WI38 (cell line): ENCODE data around the gene MEIS2.

Experiments
- H3K4me3 ChIP-seq: 2 replicates; pipeline ENCODE4 v1.5.1; 2011; ENCODE audit warnings: low read depth, mild to moderate bottlenecking, control low read depth, low read length
- CTCF ChIP-seq: IDR thresholded peaks from 2 replicates; pipeline ENCODE4 v1.5.1; 2012; ENCODE audit warnings: low read depth, mild to moderate bottlenecking, control low read depth, low read length

The MEIS2 gene

DNA sequence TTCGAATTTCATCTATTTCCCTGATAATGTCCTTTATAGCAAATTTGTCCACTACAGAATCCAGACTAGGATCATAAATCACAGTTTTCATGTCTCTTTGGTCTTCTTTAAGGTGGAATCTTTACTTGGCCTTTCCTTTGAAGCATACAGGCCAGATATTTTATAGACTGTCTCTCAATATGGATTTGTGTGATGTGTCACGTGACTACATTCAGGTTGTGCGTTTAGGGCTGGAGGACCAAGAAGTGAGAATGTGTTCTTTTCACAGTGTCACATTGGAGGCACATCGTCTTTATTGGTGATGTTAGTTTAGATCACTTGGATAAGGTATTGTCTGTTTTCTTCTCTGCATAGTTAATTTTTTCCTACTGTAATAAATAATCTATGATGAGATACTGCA lies 232.9 kb downstream of the MEIS2 start:
- TF ChIP-seq CTCF: no peak
- no peak overlapping the region for H3K4me3 ChIP-seq

DNA sequence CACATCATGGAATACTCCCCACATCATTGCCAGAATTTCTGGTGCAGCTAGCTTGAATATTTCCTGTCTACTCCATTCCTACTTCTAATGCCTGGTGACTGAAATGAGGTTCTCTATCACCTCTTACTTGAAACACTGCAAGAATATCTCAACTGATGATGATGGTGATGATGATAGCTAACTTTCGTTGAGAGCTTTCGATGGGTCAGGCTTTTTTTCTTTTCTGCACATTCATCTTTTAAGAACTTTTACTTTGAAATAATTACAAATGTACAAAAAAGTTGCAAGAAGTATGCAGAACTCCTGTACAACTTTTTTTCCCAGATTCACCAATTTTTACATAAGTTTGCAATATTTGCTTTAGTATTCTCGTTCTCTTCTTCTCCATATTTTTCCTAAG lies 233.5 kb downstream of the MEIS2 start:
- no peak overlapping the region for H3K4me3 ChIP-seq
- no peak for TF ChIP-seq CTCF

GRCh38 chr15:36863570-36863969 lies 236.8 kb downstream of the MEIS2 start:
- H3K4me3 ChIP-seq: no peak overlapping the region
- TF ChIP-seq CTCF: no peak

GRCh38 chr15:36860792-36861191 lies 239.6 kb downstream of the MEIS2 start:
- TF ChIP-seq CTCF: no peak
- no peak overlapping the region for H3K4me3 ChIP-seq

- no peak for TF ChIP-seq CTCF
- H3K4me3 ChIP-seq: no peak overlapping the region
Observed at GRCh38 chr15:36858423-36858822, 241.9 kb downstream of the MEIS2 start.

DNA sequence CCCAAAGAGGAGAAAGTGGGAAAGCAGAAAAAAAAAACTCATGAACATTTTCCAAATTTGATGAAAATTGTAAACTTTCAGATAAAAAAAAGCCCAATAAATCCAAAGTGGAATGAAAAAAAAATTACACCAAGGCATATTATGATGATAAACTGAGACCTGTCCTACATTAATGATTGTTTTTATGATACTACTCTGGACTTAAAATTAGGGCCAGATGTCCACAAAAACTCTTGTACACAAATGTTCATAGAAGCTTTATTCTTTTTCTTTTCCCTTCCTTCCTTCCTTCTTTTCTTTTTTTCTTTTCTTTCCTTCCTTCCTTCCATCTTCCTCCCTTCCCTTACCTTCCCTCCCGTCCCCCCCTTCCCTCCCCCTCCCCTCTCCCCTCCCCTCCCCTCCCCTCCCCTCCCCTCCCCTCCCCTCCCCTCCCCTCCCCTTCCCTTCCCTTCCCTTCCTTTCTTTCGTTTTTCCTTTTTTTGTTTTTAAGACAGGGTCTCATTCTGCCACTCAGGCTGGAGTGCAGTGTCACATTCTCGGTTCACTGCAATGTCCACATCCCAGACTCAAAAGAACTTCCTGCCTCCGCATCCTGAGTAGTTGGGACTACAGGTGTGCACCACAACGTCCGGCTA lies 243.9 kb downstream of the MEIS2 start:
- TF ChIP-seq CTCF: no peak
- no peak overlapping the region for H3K4me3 ChIP-seq

GRCh38 chr15:36850864-36851263 lies 249.5 kb downstream of the MEIS2 start:
- no peak overlapping the region for H3K4me3 ChIP-seq
- no peak for TF ChIP-seq CTCF
